Upper lobe of right lung (tissue), 1 donor: ENCODE results near the gene NTRK3. TPM values are rescaled to one million over a fixed set of nuclear protein-coding genes. Genes with fewer than 3 reads are reported as not detected.

Source experiments
- ATAC-seq: fragments of 200-7000 bp; cut with Tn5 transposase; one replicate; pipeline ENCODE4 v1.9.1; 2020; ENCODE audit warnings: mild to moderate bottlenecking, moderate library complexity
- DNase-seq: peaks from one replicate; pipeline ENCODE4 v3.0.0-alpha.2; 2020
- H3K27ac ChIP-seq: fragments of 200-600 bp; one replicate; pipeline ENCODE4 v1.8.0; 2022
- H3K27me3 ChIP-seq: fragments of 200-600 bp; one replicate; pipeline ENCODE4 v1.8.0; 2022; ENCODE audit warnings: mild to moderate bottlenecking
- H3K36me3 ChIP-seq: fragments of 200-600 bp; one replicate; pipeline ENCODE4 v1.8.0; 2022
- H3K4me1 ChIP-seq: fragments of 200-600 bp; one replicate; pipeline ENCODE4 v1.8.0; 2022
- H3K4me3 ChIP-seq: fragments of 200-600 bp; one replicate; pipeline ENCODE4 v1.8.0; 2022; ENCODE audit warnings: mild to moderate bottlenecking
- H3K9me3 ChIP-seq: fragments of 200-600 bp; one replicate; pipeline ENCODE4 v1.8.0; 2022
- intact Hi-C: fragments of 100-400 bp; cut with DNase I; formaldehyde crosslinking; loops from one replicate; pipeline ENCODE4 v1.11.0; 2022
- total RNA-seq: library from RNA; stranded (reverse); fragmentation: NEBNext Ultra II Directional; extraction: Animal tissue kit (Norgen Biotek cat#: 25700); gene quantifications from one replicate; pipeline ENCODE4 v1.2.1, GENCODE V29; 2021
- TF ChIP-seq, protein P1 (sequence below): fragments of 200-600 bp; IDR thresholded peaks from one replicate; pipeline ENCODE4 v1.8.0; 2022; ENCODE audit warnings: antibody characterized with exemption
- donor health status: DM: no; HTN: yes; CAD: no; lungs with severe emphysema.

NTRK3 gene
- total RNA-seq, 1 donor from 2014 or later = 2.8 TPM

DNA sequence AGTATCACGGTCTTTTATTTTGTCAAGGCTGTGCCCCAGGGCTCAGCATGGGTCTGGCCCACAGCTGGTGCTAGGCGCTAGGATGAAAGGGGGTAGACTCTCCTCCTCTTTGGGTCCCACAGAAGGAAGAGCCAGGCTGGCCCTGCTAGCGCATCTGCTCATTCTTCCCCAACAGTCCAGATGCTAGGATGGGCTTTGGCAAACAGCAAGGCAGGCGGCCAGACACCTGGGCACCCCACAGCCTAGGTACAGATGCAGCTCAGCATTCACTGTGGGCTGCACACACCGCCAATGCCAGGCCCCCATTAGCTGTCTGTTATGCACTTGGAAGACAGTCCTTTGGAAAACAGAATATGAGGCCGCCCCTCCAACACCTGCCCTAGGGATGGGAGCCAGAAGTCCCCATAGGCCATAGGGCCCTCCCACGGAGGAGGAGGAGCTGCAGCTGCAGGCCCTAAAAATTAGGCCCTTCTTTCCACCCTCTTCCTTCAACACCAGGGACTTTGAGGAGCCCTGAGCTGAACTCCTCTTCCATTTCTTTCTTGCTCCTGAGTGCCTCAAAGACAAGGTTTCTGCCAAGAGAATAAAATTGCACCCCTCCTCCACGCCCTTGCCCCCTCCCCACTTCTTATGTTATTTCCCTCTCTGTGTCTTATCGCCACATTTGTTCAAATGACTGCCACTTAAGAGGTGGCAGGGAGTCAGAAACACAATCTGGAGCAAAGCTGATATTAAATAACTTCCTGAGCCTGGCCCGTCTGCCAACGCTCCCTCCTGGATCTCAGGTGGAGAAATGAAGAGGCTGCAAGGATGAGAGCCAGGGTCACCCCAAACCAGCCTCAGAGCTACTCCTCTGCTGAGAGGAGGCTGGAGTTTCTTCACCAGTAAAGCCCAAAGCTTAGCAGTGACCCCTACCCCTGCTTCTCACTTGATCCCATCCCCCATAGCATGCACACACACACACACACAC lies 13.7 kb downstream of the NTRK3 start:
- TF ChIP-seq, protein P1, sequence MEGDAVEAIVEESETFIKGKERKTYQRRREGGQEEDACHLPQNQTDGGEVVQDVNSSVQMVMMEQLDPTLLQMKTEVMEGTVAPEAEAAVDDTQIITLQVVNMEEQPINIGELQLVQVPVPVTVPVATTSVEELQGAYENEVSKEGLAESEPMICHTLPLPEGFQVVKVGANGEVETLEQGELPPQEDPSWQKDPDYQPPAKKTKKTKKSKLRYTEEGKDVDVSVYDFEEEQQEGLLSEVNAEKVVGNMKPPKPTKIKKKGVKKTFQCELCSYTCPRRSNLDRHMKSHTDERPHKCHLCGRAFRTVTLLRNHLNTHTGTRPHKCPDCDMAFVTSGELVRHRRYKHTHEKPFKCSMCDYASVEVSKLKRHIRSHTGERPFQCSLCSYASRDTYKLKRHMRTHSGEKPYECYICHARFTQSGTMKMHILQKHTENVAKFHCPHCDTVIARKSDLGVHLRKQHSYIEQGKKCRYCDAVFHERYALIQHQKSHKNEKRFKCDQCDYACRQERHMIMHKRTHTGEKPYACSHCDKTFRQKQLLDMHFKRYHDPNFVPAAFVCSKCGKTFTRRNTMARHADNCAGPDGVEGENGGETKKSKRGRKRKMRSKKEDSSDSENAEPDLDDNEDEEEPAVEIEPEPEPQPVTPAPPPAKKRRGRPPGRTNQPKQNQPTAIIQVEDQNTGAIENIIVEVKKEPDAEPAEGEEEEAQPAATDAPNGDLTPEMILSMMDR = no peak
- Histone ChIP-seq H3K36me3 (no peaks in the 10 kb centered on the region), H3K4me1 (peaks cover 10% of the 10 kb centered on the region), H3K4me3 (no peak overlapping the region), H3K27ac (no peak overlapping the region), H3K27me3 (no peaks in the 10 kb centered on the region), H3K9me3 (no peaks in the 10 kb centered on the region)
- no peak for DNase-seq
- intact Hi-C loops = no loop called here
- no peak for ATAC-seq

DNA sequence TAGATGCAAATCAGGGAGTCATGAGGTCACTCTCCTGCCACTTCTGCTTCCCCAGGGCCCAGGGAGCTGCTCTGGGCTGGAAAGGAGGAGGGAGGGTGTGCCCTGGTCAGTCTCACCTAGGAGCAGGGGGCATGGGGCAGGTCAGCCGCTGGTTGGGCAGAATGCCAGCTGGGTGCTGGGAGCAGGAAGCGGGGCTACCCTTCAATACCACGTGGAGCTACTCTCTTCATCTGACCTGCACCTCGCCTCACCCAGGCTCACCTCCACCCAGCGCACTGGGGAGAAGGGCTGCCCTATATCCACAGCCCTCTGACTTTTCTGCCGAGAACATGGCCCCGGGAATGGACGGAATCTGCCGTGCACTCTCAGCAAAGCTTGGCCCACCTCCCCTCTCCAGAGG lies 15.1 kb downstream of the NTRK3 start:
- intact Hi-C loops = no loop called here
- H3K27me3 ChIP-seq = no peaks in the 10 kb centered on the region
- DNase-seq (no peak), ATAC-seq (no peak)
- TF ChIP-seq, protein P1 = no peak
- no peak overlapping the region for H3K27ac ChIP-seq
- no peaks in the 10 kb centered on the region for H3K9me3 ChIP-seq
- peaks cover 6% of the 10 kb centered on the region for H3K4me1 ChIP-seq
- H3K4me3 ChIP-seq = no peak overlapping the region
- H3K36me3 ChIP-seq = no peaks in the 10 kb centered on the region

DNA sequence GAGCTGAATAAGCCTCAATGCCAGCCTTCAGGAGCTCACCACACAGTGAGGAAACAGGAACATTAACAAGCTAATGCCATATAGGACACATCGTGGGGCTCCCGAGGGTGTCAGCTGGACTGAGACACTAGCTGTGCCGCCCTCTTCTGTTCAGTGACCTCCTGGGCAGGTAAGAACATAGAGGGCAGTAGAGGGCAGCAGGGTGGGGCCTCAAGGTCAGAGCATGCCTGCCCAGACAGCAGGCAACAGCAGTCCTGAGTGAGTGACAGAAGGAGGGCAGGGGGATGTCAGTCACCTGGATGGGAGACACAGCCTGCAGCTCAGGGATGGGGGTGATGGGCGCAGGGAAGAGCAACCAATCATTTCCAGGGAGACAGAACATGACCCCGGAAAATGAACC lies 15.5 kb downstream of the NTRK3 start:
- H3K4me3 ChIP-seq = no peak overlapping the region
- intact Hi-C loops = no loop called here
- no peaks in the 10 kb centered on the region for H3K36me3 ChIP-seq
- DNase-seq (no peak), ATAC-seq (no peak)
- H3K4me1 ChIP-seq = peaks cover 6% of the 10 kb centered on the region
- H3K27ac ChIP-seq = no peak overlapping the region
- no peaks in the 10 kb centered on the region for H3K27me3 ChIP-seq
- no peaks in the 10 kb centered on the region for H3K9me3 ChIP-seq
- TF ChIP-seq, protein P1 = no peak

DNA sequence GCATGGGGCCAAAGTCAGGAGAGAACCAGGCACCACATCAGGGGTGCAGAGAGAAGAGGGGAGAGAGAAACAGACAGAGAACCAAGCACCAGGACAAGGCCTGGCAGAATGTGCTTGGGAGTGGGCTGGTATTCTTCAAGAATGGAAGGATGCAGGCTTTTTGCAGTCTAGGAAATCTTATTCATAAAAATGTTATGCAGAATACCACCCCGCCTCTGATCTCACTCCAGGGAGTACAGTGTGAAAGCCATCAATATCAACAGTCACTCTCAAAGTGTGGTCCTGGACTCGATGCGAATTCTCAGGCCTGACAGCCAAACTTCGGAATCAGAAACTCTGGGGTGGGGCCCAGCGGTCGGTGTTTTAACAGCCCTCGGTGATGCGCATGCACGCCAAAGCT lies 16.9 kb downstream of the NTRK3 start:
- intact Hi-C loops = no loop called here
- TF ChIP-seq, protein P1 = no peak
- H3K27ac ChIP-seq = no peak overlapping the region
- no peak for ATAC-seq
- no peaks in the 10 kb centered on the region for H3K9me3 ChIP-seq
- no peaks in the 10 kb centered on the region for H3K27me3 ChIP-seq
- H3K4me3 ChIP-seq = no peak overlapping the region
- no peak for DNase-seq
- H3K36me3 ChIP-seq = no peaks in the 10 kb centered on the region
- H3K4me1 ChIP-seq = peaks cover 6% of the 10 kb centered on the region

DNA sequence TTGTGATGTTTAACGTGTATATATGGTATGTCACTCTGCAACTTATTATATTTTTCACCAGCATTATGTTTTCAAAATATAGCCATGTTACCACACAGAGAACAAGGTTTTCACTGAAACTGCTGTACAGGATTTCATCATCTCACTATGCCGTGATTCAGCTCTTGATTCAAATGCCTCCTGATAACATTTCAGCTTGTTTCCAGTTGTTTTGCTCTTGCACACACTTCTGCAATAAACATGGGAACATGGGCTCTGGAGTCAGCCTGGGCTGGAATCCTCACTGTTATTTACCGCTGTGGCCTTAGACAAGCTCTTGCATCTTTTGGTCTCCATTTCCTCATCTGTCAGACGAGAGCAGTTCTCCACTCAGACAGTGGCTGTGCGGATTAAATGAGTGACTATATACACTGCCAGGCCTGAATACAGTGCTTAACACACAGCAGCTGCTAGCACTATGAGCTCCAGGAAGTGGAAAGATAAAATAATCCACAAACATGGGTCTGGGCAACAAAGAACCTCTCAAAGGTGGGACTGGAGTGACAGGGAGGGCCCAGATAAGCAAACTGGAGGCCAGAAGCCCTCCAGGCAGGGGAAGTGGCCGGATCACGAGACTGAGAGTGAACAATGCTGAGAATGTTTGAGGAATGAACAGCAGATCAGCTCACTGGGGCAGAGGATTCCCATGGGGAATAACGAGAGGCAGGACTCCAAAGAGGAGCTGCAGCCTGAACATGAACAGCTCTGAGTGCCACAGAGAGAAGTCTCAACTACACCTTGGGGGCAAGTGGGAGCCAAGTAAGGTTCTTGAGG lies 17.7 kb downstream of the NTRK3 start:
- Histone ChIP-seq H3K4me3 (no peak overlapping the region), H3K36me3 (no peaks in the 10 kb centered on the region), H3K4me1 (peaks cover 6% of the 10 kb centered on the region), H3K27me3 (no peaks in the 10 kb centered on the region), H3K27ac (no peak overlapping the region), H3K9me3 (no peaks in the 10 kb centered on the region)
- intact Hi-C loops = no loop called here
- DNase-seq = peak; percentile 22
- TF ChIP-seq, protein P1 = no peak
- ATAC-seq = no peak
